Liver (tissue), 9 donors: ENCODE data around the gene GPR6. TPM values are rescaled to one million over a fixed set of nuclear protein-coding genes. Genes with fewer than 3 reads are reported as not detected.

Experiments used
- DNase-seq: peaks from one replicate; pipeline ENCODE4 v3.0.0-alpha.2; 2017; ENCODE audit warnings: low spot score
- H3K27ac ChIP-seq, 2 donors: one replicate each; pipeline ENCODE4 v1.7.0; 2013; ENCODE audit warnings: inconsistent platforms in 2 of 2, low read length in 2 of 2, control low read depth in 1 of 2, low read depth in 1 of 2, mild to moderate bottlenecking in 1 of 2
- H3K27me3 ChIP-seq, 4 donors: one replicate each; pipeline versions ENCODE4 v1.6.1 to v1.7.0; 2013; ENCODE audit warnings: low read length in 3 of 4, inconsistent platforms in 1 of 4, mild to moderate bottlenecking in 1 of 4, moderate library complexity in 1 of 4; ENCODE audit not compliant: control insufficient read depth in 4 of 4, insufficient read depth in 4 of 4
- H3K36me3 ChIP-seq, 4 donors: one replicate each; pipeline versions ENCODE4 v1.6.1 to v1.7.0; 2013; ENCODE audit warnings: low read length in 3 of 4, mild to moderate bottlenecking in 3 of 4, low read depth in 1 of 4, moderate library complexity in 1 of 4; ENCODE audit not compliant: control insufficient read depth in 4 of 4, insufficient read depth in 3 of 4
- H3K4me1 ChIP-seq, 4 donors: one replicate each; pipeline versions ENCODE4 v1.6.1 to v1.7.0; 2013; ENCODE audit warnings: low read length in 3 of 4, mild to moderate bottlenecking in 3 of 4, moderate library complexity in 1 of 4; ENCODE audit not compliant: control insufficient read depth in 4 of 4, insufficient read depth in 4 of 4
- H3K4me3 ChIP-seq, 3 donors: one replicate each; pipeline versions ENCODE4 v1.6.1 to v1.7.0; 2013; ENCODE audit warnings: low read length in 3 of 3, control low read depth in 1 of 3, low read depth in 1 of 3, mild to moderate bottlenecking in 1 of 3
- H3K9ac ChIP-seq, 2 donors: one replicate each; pipeline ENCODE4 v1.7.0; 2013; ENCODE audit warnings: low read length in 2 of 2, mild to moderate bottlenecking in 2 of 2, moderate library complexity in 2 of 2, control low read depth in 1 of 2, low read depth in 1 of 2
- H3K9me3 ChIP-seq, 4 donors: one replicate each; pipeline versions ENCODE4 v1.6.1 to v1.7.0; 2013; ENCODE audit warnings: low read length in 3 of 4; ENCODE audit not compliant: control insufficient read depth in 4 of 4
- ATF3 ChIP-seq: IDR thresholded peaks from 2 replicates; pipeline ENCODE4 v1.6.1; 2016; ENCODE audit warnings: antibody characterized with exemption
- CTCF ChIP-seq: fragments of 150-350 bp; IDR thresholded peaks from 2 replicates; pipeline ENCODE4 v1.5.1; 2017; ENCODE audit warnings: improper control_type of control experiment, low read depth, low read length; ENCODE audit not compliant: missing input control
- FOXA1 ChIP-seq: IDR thresholded peaks from 2 replicates; pipeline ENCODE4 v1.6.1; 2016; ENCODE audit warnings: antibody characterized with exemption
- GABPA ChIP-seq, 2 donors: IDR thresholded peaks in 1 of 2; conservative IDR thresholded peaks in 1 of 2; 2 replicates each; pipeline ENCODE4 v1.6.1; 2016; ENCODE audit warnings: antibody characterized with exemption in 2 of 2, mild to moderate bottlenecking in 1 of 2, moderate library complexity in 1 of 2
- HNF4A ChIP-seq, 2 donors: conservative IDR thresholded peaks; 2 replicates each; pipeline ENCODE4 v1.6.1; 2016; ENCODE audit warnings: antibody characterized with exemption in 2 of 2, mild to moderate bottlenecking in 2 of 2
- HNF4G ChIP-seq: IDR thresholded peaks from 2 replicates; pipeline ENCODE4 v1.6.1; 2016; ENCODE audit warnings: antibody characterized with exemption
- JUND ChIP-seq, 2 donors: IDR thresholded peaks; 2 replicates each; pipeline ENCODE4 v1.6.1; 2016; ENCODE audit warnings: antibody characterized with exemption in 2 of 2
- MAX ChIP-seq: IDR thresholded peaks from 2 replicates; pipeline ENCODE4 v1.6.1; 2016; ENCODE audit warnings: antibody characterized with exemption
- RAD21 ChIP-seq, 2 donors: IDR thresholded peaks; 2 replicates each; pipeline ENCODE4 v1.6.1; 2016; ENCODE audit warnings: antibody characterized with exemption in 2 of 2, mild to moderate bottlenecking in 2 of 2
- REST ChIP-seq: IDR thresholded peaks from 2 replicates; pipeline ENCODE4 v1.6.1; 2016; ENCODE audit warnings: antibody characterized with exemption, mild to moderate bottlenecking
- RXRA ChIP-seq, 2 donors: IDR thresholded peaks; 2 replicates each; pipeline ENCODE4 v1.6.1; 2017 to 2018; ENCODE audit warnings: antibody characterized with exemption in 2 of 2, mild to moderate bottlenecking in 1 of 2
- SP1 ChIP-seq: IDR thresholded peaks from 2 replicates; pipeline ENCODE4 v1.6.1; 2018; ENCODE audit warnings: antibody characterized with exemption, mild to moderate bottlenecking
- TAF1 ChIP-seq: conservative IDR thresholded peaks from 2 replicates; pipeline ENCODE4 v1.6.1; 2016; ENCODE audit warnings: antibody characterized with exemption, mild to moderate bottlenecking
- ZBTB33 ChIP-seq: IDR thresholded peaks from 2 replicates; pipeline ENCODE4 v1.6.1; 2016; ENCODE audit warnings: antibody characterized with exemption
- WGBS: extraction: QIAGEN DNeasy Blood & Tissue Kit; methylation state at CpG from one replicate; pipeline ENCODE4 v1.1.7; 2013; 5-methylcytosine and 5-hydroxymethylcytosine counted together
- polyA plus RNA-seq, 2 donors: library from polyadenylated mRNA; stranded (reverse) in 1 of 2; unstranded in 1 of 2; fragments of 200-250 nt in 1 of 2; fragments of >200 nt in 1 of 2; fragmentation: Nextera tagmentation in 1 of 2; extraction: Ambion mirVana in 1 of 2; gene quantifications; one replicate each; pipeline versions ENCODE4 v1.2.1 to v1.2.3, GENCODE V29; 2013 to 2015
- total RNA-seq, 2 donors: library from RNA; depleted of rRNA; stranded (reverse); fragments of >200 nt; gene quantifications; one replicate each; pipeline ENCODE4 v1.2.3, GENCODE V29; 2014
- donor health status: healthy.
- donor health status: healthy.
- donor health status: healthy.
- donor health status: healthy.
- donor health status: healthy.

GPR6 gene
- not detected for total RNA-seq
- not detected for polyA plus RNA-seq

- Histone ChIP-seq H3K27ac (no peak within 1 kb of the TSS), H3K36me3 (no peaks in the 10 kb centered on the region), H3K9me3 (peaks cover 0 to 4% (median under 1%) of the 10 kb centered on the region in 4 donors), H3K9ac (no peak within 1 kb of the TSS), H3K4me1 (no peaks in the 10 kb centered on the region), H3K4me3 (no peak within 1 kb of the TSS), H3K27me3 (peaks cover 0 to 23% (median 4%) of the 10 kb centered on the region in 4 donors)
- WGBS: 6% methylated on average over 50 of the region's 50 CpGs
- DNase-seq: peak; percentile 73
- TF ChIP-seq HNF4G (no peak), REST (peak; percentile 100), HNF4A (conservative IDR thresholded peaks at IDR 0.05) (no peak)
These were observed at the start of gene GPR6 for GRCh38 chr6:109978174-109979032. Gene GPR6, plus strand, starts transcription at chr6:109978311. Its CDS starts 802 bp downstream, at chr6:109979113.

- no peaks in the 10 kb centered on the region for H3K9me3 ChIP-seq
- no peaks in the 10 kb centered on the region for H3K36me3 ChIP-seq
- H3K4me1 ChIP-seq: no peaks in the 10 kb centered on the region
- no peak overlapping the region for H3K27ac ChIP-seq
- no peaks in the 10 kb centered on the region for H3K27me3 ChIP-seq
- no peak overlapping the region for H3K4me3 ChIP-seq
- WGBS: 88% methylated on average over 8 of the region's 8 CpGs
- no peak for TF ChIP-seq JUND (IDR thresholded peaks at IDR 0.05)
- TF ChIP-seq ZBTB33: no peak
- no peak for TF ChIP-seq ATF3
- TF ChIP-seq GABPA (IDR thresholded peaks at IDR 0.05 in 1 of 2, conservative IDR thresholded peaks at IDR 0.05 in 1 of 2): no peak
- TF ChIP-seq RAD21 (IDR thresholded peaks at IDR 0.05): no peak
- no peak for TF ChIP-seq RXRA (IDR thresholded peaks at IDR 0.05)
- TF ChIP-seq TAF1: no peak
- no peak for TF ChIP-seq HNF4A (conservative IDR thresholded peaks at IDR 0.05)
- TF ChIP-seq SP1: no peak
- TF ChIP-seq CTCF: no peak
- TF ChIP-seq HNF4G: no peak
- TF ChIP-seq MAX: no peak
- TF ChIP-seq REST: no peak
- TF ChIP-seq FOXA1: no peak
- H3K9ac ChIP-seq: no peak overlapping the region
- DNase-seq: no peak
These were observed 43.8 kb upstream of the GPR6 start for GRCh38 chr6:109934293-109934692.
